NCI-H146 treated with DMSO at 0.1 percent for 48 hours (cell line): Measurements from ENCODE around the gene PODXL.
A peak's percentile ranks its signal among the peaks of the same experiment; 100 is the strongest.
"Not testable (repeated sequence)": the region's sequence is repeated elsewhere in the genome, so short reads cannot be mapped to it uniquely, and the experiment has no call there.

Experiments
- DNase-seq: peaks from one replicate; lab custom pipeline; 2025; ENCODE audit not compliant: unreplicated experiment; lab: John Stamatoyannopoulos, UW

PODXL gene

GRCh38 chr7:131511774-131512535 lies 44.5 kb downstream of the PODXL start:
- no peak for DNase-seq

GRCh38 chr7:131511071-131511470 lies 45.4 kb downstream of the PODXL start:
- no peak for DNase-seq

GRCh38 chr7:131509781-131510180 lies 46.6 kb downstream of the PODXL start:
- no peak for DNase-seq

GRCh38 chr7:131508754-131509486 lies 47.5 kb downstream of the PODXL start:
- DNase-seq, result no peak

- peak; percentile 42 for DNase-seq
These were observed 48.7 kb downstream of the PODXL start for GRCh38 chr7:131507592-131508331.

GRCh38 chr7:131506597-131506996 lies 49.8 kb downstream of the PODXL start:
- no peak for DNase-seq

GRCh38 chr7:131505636-131506557 lies 50.5 kb downstream of the PODXL start:
- no peak for DNase-seq

- not testable (repeated sequence) for DNase-seq
These were observed 51.3 kb downstream of the PODXL start for GRCh38 chr7:131505037-131505620.

GRCh38 chr7:131504157-131504899 lies 52.1 kb downstream of the PODXL start:
- DNase-seq, result no peak

- no peak for DNase-seq
These were observed 52.8 kb downstream of the PODXL start for GRCh38 chr7:131503639-131504038.

GRCh38 chr7:131502810-131503508 lies 53.5 kb downstream of the PODXL start:
- no peak for DNase-seq

GRCh38 chr7:131501930-131502685 lies 54.3 kb downstream of the PODXL start:
- DNase-seq, result no peak

- DNase-seq, result no peak
These were observed 55.0 kb downstream of the PODXL start for GRCh38 chr7:131501422-131501821.

- no peak for DNase-seq
These were observed 56.1 kb downstream of the PODXL start for GRCh38 chr7:131500357-131500756.

GRCh38 chr7:131499801-131500200 lies 56.6 kb downstream of the PODXL start:
- no peak for DNase-seq

- no peak for DNase-seq
These were observed 58.1 kb downstream of the PODXL start for GRCh38 chr7:131498237-131498885.

GRCh38 chr7:131497454-131497853 lies 59.0 kb downstream of the PODXL start:
- DNase-seq, result no peak
